Activated naive CD4-positive, alpha-beta T cell treated with Interleukin-2 at 50 U/mL for 16 hours (primary cell): ENCODE results near the gene EWSR1.

Experiments used
- DNase-seq: peaks from one replicate; pipeline ENCODE4 v3.0.0-alpha.2; 2020

The EWSR1 gene

GRCh38 chr22:29320546-29320945 is 52.5 kb downstream of the EWSR1 start:
- no peak for DNase-seq

GRCh38 chr22:29323641-29324040 is 55.6 kb downstream of the EWSR1 start:
- DNase-seq, result no peak

GRCh38 chr22:29325356-29325755 is 57.3 kb downstream of the EWSR1 start:
- DNase-seq, result no peak

GRCh38 chr22:29325785-29326315 is 57.8 kb downstream of the EWSR1 start:
- no peak for DNase-seq

GRCh38 chr22:29326481-29326880 is 58.4 kb downstream of the EWSR1 start:
- no peak for DNase-seq

GRCh38 chr22:29327089-29327764 is 59.2 kb downstream of the EWSR1 start:
- no peak for DNase-seq

GRCh38 chr22:29328055-29328454 is 60.0 kb downstream of the EWSR1 start:
- no peak for DNase-seq

GRCh38 chr22:29328566-29329500 is 60.8 kb downstream of the EWSR1 start:
- DNase-seq, result no peak

GRCh38 chr22:29329581-29329980 is 61.5 kb downstream of the EWSR1 start:
- DNase-seq, result no peak

GRCh38 chr22:29330291-29330690 is 62.2 kb downstream of the EWSR1 start:
- no peak for DNase-seq

GRCh38 chr22:29330753-29331152 is 62.7 kb downstream of the EWSR1 start:
- no peak for DNase-seq

GRCh38 chr22:29331213-29331612 is 63.1 kb downstream of the EWSR1 start:
- DNase-seq, result no peak

- DNase-seq, result no peak
These were observed 63.7 kb downstream of the EWSR1 start for GRCh38 chr22:29331658-29332300.

GRCh38 chr22:29332886-29333496 is 64.9 kb downstream of the EWSR1 start:
- no peak for DNase-seq

- DNase-seq, result no peak
These were observed 66.1 kb downstream of the EWSR1 start for GRCh38 chr22:29334148-29334547.

- no peak for DNase-seq
These were observed 66.8 kb downstream of the EWSR1 start for GRCh38 chr22:29334696-29335344.

- DNase-seq, result no peak
These were observed 67.6 kb downstream of the EWSR1 start for GRCh38 chr22:29335656-29336055.

GRCh38 chr22:29336751-29337490 is 68.9 kb downstream of the EWSR1 start:
- DNase-seq, result no peak

- DNase-seq, result no peak
These were observed 69.7 kb downstream of the EWSR1 start for GRCh38 chr22:29337631-29338284.

- DNase-seq, result no peak
These were observed 70.3 kb downstream of the EWSR1 start for GRCh38 chr22:29338398-29338797.
